T-helper 2 cell treated with Interferon-gamma antibody and Interleukin-4, amounts not matched to agents 100 ng/mL and 5 ng/mL, for 36 hours (primary cell): Measurements from ENCODE around the gene RTTN. TPM values are rescaled to one million over a fixed set of nuclear protein-coding genes. Genes with fewer than 3 reads are reported as not detected.

ENCODE experiments used
- intact Hi-C: fragments of 100-400 bp; cut with micrococcal nuclease; formaldehyde crosslinking; loops from one replicate; pipeline ENCODE4 v1.15.1; 2023
- total RNA-seq: library from RNA; stranded (reverse); gene quantifications from 2 replicates; pipeline ENCODE4 v1.2.3, GENCODE V29; 2022

Gene RTTN
- total RNA-seq, 1 donor from 2014 or later = 30.6 TPM

DNA sequence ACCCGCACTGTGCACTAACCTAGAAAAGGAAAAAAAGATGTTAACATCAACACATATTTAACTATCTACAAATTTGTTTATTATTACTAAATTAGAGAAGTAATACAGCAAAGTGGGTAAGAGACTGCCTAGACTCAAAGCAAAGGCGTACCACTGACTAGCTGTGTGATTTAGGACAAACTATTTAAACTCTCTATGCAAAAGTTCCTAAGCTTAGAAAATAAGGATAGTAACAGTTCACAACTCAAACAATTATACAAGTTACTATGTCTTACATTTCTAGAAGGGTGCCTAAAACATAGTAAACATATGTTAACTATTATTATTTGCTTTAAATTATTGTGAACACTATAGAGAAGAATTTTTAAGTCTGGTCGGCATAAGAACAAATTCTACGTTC is 119.4 kb downstream of the RTTN start:
- intact Hi-C loops = loop anchor here (1.0 to 10.0 kb wide), 2 partner anchors 617 to 691 kb away; no protein-coding TSS in a partner anchor

DNA sequence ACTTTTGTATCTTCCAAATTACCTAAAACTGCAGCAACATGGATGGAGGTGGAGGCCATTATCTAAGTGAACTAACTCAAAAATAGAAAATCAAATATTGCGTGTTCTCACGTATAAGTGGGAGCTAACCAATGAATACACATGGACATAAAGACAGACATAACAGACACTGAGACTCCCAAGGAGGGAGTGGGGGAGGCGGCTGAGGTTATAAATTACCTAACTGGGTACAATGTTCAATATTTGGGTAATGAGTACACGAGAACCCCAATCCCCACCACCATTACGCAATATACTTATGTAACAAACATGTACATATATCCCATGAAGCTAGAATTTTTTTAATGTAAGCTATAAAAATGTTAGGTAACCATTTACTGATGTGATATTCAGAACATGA is 119.8 kb downstream of the RTTN start:
- intact Hi-C loops = loop anchor here (1.0 to 10.0 kb wide), 3 partner anchors 448 to 691 kb away; no protein-coding TSS in a partner anchor

DNA sequence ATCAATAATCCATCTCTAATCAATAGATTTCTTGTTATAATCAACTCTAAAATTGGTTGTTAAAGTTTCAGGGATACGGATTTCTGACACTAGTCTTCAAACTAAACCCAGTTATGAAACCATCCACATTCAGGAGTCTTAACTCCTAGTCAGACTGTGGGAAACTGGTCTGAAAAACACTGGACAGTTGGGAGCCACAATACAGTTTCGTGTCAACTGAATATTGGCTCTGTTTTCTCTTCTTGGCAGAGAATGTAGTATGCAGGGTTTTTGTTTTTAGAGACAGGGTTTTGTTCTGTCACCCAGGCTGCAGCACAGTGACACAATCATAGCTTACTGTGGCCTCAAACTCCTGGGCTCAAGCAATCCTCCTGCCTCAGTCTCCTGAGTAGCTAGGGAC is 123.1 kb downstream of the RTTN start:
- intact Hi-C loops = loop anchor here (10.0 kb wide), 1 partner anchor 688 kb away; no protein-coding TSS in a partner anchor

DNA sequence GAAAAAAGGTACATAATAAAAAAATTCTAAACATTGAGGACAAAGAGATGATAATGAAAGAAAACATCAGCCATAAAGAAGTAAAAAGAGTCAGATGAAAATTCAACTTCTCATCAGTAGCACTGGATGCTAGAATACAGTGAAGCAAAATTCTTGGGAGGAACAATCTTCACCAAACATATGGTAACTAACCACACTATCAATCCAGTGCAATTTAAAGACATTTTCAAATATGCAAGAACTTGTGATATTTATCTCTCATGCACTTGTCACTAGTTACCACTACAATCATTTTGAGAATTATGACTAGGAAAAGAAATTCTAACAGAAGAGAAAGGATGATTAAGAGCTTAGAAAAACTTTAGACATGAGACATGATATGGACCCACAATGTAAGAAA is 127.4 kb downstream of the RTTN start:
- intact Hi-C loops = loop anchor here (5.0 kb wide), 1 partner anchor 231 kb away; no protein-coding TSS in a partner anchor

DNA sequence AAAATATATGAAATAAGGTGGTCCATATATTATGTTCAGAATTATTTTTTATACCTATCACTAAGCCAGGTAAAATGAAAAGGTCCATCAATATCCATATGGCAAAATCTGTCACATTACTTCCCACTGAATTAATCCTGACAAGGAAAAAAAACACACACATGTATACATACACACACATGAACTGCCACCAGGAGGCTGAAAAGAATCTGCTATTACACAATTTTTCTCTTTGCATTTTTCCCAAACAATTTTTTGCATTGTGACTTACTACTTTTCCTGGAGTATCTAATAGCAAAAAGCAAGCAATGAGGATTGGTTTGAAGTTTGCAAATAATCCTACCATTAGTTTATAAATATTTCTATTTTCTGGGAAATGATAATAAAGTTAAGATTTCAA is 129.6 kb downstream of the RTTN start:
- intact Hi-C loops = loop anchor here (5.0 kb wide), 1 partner anchor 229 kb away; no protein-coding TSS in a partner anchor

DNA sequence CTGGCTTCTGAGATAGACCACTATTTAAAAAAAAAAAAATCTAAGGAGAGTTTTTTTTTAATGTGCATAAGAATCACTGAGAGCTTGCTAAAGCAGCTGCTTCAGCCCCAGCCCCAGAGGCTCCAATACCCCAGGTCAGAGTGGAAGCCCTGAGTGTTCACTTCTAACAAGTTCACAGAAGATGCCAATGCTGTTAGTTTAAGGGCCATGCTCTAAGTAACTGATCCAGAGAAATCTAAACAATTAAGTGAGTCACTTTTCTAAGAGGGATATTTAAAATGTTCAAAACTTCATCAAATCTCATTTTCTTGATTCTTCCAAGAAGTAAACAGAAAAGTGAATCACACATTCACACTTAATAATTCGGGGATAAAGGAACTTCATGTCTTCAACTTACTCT is 131.4 kb downstream of the RTTN start:
- intact Hi-C loops = loop anchor here (5.0 kb wide), 1 partner anchor 437 kb away; no protein-coding TSS in a partner anchor

DNA sequence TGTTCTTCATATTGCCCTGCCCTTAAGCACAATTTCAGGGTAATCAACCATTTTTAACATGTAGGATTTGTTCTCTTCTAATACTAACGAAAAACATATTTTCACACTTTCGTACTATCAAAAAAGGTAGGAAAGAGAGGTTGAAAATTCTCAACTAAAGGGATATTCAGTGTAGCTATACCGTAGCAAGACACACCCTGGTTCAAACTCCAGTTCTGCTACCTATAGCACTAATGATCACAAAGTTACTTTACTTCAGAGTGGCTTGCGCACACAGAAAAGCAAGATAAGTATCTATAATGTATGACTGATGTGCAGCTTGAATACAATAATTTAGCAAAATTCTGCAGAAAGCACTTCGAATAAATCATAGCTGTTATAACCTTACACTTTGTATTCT is 132.1 kb downstream of the RTTN start:
- intact Hi-C loops = loop anchor here (5.0 kb wide), 1 partner anchor 436 kb away; no protein-coding TSS in a partner anchor

DNA sequence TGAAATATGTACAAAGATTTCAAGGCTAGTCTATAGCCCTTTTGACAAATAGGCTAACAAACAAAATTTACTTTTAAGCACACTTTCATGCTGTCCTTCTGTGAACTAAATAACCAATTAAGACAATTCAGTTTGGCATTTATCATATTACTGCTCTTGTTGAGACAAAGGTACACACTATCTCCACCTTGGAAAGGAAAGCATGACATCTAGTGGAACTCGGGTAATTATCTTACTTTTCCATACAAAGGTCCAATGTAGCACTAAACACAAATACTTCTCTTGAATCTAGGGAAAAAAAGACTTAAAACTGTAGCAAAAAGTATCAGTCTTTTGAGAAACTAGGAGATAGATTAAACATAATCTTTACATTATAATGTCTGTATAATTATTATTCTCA is 132.8 kb downstream of the RTTN start:
- intact Hi-C loops = loop anchor here (5.0 kb wide), 1 partner anchor 435 kb away; no protein-coding TSS in a partner anchor

DNA sequence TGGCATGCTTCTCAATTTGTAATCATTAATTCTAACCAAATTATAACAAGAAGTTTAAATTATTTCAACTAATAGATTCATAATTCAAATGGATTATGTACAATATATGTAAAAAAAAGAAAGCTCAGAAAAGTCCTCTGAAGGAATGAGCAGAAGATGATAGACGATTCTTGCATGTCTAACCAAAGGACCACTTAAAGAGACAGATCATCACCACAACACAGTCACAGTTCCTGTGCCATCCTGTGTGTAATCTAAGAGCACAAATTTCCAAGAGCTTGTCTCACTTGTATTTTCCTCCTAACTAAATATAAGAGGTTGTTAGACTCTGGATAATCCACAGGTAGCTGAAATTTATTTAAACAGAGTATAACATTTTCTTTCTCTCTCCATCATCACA is 135.5 kb downstream of the RTTN start:
- intact Hi-C loops = loop anchor here (5.0 kb wide), 1 partner anchor 433 kb away; no protein-coding TSS in a partner anchor

DNA sequence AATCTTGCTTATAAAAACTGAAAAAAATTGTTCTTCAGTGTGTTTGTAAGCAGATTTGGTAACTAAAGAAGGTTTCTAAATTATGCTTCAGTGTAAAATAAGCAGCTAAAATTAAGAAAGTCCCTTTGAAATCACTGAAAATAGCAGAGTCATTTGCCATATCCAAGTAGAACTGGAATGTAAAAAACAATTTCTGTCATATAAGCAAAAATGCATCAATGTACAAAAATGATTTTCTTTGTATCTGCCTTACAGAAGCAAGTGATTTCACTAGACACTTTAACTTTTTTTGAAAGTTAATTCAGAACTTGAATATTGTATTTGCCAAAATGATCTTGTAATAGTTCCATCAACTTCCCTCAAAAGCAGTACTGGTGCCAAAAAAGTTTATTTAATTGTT is 136.1 kb downstream of the RTTN start:
- intact Hi-C loops = no loop called here

DNA sequence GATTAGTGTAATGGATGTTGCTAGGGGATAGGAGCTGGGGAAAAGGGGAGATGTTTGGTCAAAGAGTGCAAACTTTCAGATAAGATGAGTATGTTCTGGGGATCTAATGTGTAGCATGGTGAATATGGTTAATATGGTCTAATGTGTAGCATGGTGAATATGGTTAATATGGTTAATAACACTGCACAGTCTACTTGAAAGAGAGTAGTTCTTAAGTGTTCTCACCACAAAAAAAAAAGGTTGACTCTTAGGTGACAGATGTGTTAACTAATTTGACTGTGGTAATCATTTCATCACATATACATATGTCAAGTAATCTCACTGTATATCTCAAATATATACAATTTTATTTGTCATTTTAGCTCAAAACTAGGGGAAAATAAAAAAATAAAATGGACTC is 136.5 kb downstream of the RTTN start:
- intact Hi-C loops = no loop called here

DNA sequence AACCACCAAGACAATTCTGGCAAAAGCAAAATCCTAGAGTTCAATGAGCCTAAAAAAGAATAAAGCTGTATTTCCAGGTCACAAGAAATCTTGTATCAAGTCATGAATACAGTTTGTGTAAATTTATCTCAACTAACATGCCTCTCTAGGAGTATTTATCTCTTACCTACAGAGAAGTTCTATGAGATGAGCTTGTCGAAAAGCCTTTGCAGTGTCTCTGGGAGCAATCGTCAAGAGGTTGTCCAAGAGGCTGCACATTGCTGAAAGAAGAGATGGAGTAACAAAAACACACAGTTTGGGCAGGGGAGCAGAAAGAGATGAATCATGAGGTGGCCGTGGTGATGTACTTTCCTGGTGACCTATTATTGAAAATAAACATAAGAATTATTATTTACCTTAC is 145.8 kb downstream of the RTTN start:
- intact Hi-C loops = loop anchor here (5.0 kb wide), 1 partner anchor 57 kb away; no protein-coding TSS in a partner anchor

DNA sequence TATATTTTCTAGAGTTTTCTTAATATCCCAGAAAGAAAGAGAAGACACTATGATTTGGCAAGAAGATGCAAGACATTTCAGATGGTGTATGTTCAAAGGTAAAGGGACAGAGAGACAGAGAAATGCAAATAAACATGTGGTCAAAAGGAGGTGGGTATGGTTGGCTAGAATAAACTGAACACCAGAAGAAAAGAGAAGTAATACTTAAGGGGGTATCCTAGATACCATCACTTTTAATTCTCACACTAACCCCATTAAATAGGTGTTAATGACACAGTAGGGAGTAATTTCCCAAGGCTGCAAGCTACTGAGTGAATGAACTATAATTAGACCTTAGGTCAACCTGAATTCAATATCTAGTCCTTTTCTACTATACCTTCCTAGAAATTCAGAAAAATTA is 146.6 kb downstream of the RTTN start:
- intact Hi-C loops = no loop called here

DNA sequence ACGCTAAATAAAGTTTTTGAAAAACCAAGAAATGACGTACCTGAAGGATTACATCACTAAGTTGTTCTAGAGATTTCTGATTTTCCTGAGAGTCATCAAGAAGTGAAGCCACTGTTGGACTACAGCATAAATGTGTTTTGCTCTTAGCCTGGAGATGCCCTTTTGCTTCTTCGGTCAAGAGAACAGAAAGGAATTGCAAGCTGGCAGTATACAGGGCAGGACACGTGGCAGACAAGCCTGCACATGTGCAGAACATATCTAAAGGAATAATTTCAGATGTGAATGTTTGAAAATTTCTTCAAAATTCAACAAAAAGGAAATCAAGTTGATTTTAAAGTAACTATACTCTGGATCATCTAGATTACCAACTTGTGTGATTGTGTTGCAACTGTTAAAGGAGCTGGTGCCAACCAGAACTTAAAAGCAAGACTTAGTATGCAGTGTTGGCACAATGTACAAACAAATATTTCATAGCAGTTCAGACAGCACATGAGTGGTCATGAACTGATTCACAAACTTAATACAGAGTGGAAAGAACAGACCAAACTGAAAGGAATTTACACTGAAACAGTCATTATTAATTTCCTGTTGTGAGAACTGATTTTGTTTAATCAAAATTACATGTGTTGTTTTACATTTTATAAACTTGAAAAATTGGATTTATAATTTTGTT is 157.4 kb downstream of the RTTN start:
- intact Hi-C loops = no loop called here

DNA sequence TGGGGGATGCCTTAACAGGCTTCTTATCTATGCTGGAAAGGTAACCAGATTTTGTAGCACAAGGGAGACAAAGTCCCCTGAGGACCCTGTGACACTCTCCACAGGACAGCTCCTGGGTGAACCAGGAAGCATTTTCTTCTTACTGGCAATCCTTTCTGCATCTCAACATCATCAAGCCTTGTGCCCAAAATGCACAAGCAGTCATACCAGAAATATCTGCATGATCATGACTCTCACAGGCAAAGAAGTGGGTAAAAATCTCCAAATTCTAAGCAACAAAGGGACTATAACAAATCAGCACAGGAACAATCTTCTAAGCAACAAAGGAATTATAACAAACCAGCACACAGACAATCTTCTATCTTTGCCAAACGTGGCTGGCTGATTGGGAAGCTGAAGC is 158.7 kb downstream of the RTTN start:
- intact Hi-C loops = no loop called here

DNA sequence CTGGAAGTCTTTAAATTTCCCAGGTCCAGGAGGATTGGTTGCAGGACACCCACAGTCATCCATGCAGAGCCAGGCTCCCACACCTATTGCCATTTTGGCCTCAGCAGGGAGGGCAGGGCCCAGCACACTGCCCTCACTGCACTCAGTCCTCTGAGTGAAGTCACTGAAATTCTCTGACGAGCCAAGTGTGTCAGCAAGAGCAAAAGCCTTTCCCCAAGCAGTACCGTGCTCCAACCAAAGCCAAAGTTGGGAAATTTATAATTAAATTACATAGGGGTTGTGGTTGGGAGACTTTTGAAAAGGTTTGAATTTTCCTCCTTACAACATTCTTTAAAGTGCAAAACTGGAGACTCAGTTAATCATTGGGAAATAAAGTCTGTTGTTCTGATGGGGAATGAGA is 159.3 kb downstream of the RTTN start:
- intact Hi-C loops = no loop called here

DNA sequence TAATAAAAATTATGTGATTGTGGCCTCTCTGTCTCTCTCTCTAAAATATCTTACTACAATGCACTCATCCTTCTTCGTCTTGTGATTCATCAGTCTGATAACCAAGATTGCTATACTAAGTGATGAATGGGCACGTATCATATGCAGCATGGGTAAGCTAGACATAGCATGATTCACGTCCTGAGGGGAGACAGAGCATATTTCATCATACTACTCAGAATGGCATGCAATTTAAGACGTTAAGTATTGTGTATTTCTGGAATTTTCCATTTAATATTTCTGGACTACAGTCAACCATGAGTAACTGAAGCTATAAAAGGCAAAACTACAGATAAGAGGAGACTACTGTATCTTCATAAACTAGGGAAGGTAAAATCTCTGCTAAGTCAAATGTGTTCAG is 160.9 kb downstream of the RTTN start:
- intact Hi-C loops = no loop called here

DNA sequence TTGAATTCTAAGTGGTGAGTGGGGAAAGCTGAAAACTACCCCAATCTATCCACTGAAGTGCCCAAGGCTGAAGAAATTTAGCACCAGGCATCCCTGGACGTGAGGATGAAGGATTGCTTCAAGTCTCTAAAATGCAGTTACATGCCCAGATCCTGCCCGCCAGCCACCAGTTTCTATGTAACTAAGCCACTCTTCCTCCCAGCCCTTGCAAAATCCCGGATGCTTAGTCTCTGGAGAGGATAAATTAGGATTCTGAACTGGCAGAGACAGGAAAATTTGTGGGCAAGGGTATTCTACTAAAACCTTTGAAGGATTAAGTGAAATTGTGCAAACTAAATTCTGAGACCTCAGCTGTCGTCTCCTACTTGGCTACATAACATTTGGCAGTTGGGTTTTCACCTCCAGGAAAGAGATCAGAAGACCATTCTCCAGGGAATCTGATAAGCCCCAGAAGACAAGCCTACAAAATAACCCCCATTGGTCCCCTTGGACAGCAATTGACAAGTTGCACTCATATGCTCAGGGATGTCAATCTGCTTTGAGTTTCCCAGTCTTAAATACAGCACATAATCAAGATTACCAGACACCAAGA is 163.9 kb downstream of the RTTN start:
- intact Hi-C loops = no loop called here

DNA sequence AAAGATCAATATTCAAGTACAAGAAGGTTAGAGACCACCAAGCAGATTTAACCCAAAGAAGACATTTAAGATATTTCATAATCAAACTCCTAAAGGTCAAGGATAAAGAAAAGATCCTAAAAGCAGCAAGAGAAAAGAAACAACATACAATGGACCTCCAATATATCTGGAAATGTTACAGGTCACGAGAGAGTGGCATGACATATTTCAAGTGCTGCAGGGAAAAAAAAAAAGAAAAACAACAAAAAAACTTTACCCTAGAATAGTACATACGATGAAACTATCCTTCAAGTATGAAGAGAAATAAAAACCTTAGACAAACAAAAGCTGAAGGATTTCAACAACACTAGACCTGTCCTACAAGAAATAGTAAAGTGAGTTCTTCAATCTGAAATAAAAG is 166.3 kb downstream of the RTTN start:
- intact Hi-C loops = no loop called here

DNA sequence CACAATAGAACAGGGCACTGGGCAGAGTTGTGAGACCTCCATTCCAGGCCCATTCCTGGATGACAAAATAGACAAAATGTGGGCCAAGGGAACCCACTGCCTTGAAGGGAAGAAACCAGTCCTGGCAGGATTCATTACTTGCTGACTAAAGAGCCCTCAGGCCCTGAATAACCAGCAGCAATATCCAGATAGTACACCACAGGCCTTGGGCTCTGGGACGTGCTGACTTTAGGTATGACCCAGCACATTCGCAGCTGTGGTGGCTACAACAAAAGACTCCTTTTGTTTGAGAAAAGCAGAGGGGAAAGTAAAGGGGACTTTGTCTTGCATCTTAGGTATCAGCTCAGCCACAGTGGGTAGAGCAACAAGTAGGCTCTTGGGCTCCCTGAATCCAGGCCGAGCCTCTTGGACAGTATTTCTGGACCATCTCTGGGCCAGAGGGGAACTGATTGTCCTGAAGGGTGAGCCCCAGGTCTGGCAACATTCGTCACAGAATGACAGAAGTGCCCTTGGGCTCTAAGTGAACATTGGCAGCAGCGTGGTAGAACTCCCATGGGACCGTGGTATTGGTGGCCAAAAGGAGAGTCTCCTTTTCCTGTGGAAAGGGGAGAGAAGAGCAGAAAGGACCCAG is 167.9 kb downstream of the RTTN start:
- intact Hi-C loops = no loop called here

DNA sequence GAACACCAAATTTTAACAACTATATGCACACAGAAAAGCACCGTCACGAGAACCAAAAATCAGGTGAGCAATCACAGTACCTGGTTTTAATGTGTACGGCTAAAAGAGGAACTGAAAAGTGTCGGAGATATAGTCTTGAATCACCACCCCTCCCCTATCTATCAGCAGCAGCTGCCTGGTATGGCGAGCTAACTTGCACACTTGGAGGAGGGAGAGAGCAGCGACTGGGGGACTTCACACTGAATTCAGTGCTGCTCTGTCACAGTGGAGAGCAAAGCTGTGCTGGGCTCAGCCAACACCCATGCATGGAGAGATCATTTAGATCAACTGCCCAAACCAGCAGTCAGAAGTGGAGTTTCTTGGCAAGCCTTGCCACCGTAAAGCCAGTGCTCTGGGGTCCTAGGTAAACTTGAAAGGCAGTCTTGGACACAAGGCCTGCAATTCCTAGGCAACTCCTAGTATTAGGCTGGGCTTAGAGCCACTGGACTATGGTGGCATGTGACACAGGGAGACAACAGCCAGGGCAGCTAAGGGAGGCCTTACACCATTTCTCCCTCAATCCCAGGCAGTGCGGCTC is 168.6 kb downstream of the RTTN start:
- intact Hi-C loops = no loop called here

DNA sequence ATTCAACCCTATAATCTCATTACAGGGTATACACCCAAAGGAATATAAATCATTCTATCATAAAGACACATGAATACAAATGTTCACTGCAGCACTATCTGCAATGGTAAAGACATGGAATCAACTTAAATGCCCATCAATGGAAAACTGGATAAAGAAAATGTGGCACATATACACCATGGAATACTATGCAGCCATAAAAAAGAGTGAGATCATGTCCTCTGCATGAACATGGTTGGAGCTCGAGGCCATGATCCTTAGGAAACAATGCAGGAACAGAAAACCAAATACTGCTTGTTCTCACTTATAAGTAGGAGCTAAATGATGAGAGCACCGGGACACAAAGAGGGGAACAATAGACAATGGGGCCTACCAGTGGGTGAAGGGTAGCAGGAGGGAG is 169.3 kb downstream of the RTTN start:
- intact Hi-C loops = no loop called here
